SW480 (cell line): ENCODE measurements around the gene TPSAB1.
"Not testable (repeated sequence)": the region's sequence is repeated elsewhere in the genome, so short reads cannot be mapped to it uniquely, and the experiment has no call there.

ENCODE experiments used
- DNase-seq: peaks from one replicate; pipeline ENCODE4 v3.0.0-alpha.2; 2016; ENCODE audit warnings: low spot score

The TPSAB1 gene

GRCh38 chr16:1247903-1248537 is 7.5 kb downstream of the TPSAB1 start:
- DNase-seq = not testable (repeated sequence)

- DNase-seq = not testable (repeated sequence)
Measured at GRCh38 chr16:1249031-1249755, 8.7 kb downstream of the TPSAB1 start.

- not testable (repeated sequence) for DNase-seq
Measured at GRCh38 chr16:1253701-1254364, 13.3 kb downstream of the TPSAB1 start.

GRCh38 chr16:1254821-1255220 is 14.3 kb downstream of the TPSAB1 start:
- not testable (repeated sequence) for DNase-seq

- DNase-seq = not testable (repeated sequence)
Measured at GRCh38 chr16:1255276-1256122, 15.0 kb downstream of the TPSAB1 start, which contains the start of gene TPSD1. Gene TPSD1, plus strand, starts transcription at chr16:1256069. Its CDS starts 212 bp downstream, at chr16:1256281.

- not testable (repeated sequence) for DNase-seq
Measured at GRCh38 chr16:1256296-1256873, 15.9 kb downstream of the TPSAB1 start.

GRCh38 chr16:1256874-1257322 is 16.4 kb downstream of the TPSAB1 start:
- DNase-seq = no peak

GRCh38 chr16:1257561-1258224 is 17.2 kb downstream of the TPSAB1 start:
- DNase-seq = no peak

GRCh38 chr16:1258225-1258600 is 17.7 kb downstream of the TPSAB1 start:
- no peak for DNase-seq

GRCh38 chr16:1258906-1259759 is 18.6 kb downstream of the TPSAB1 start:
- DNase-seq = no peak

- no peak for DNase-seq
Measured at GRCh38 chr16:1259760-1260068, 19.2 kb downstream of the TPSAB1 start.

GRCh38 chr16:1260101-1260680 is 19.7 kb downstream of the TPSAB1 start:
- no peak for DNase-seq

GRCh38 chr16:1261131-1261892 is 20.8 kb downstream of the TPSAB1 start:
- DNase-seq = no peak

GRCh38 chr16:1262210-1262845 is 21.8 kb downstream of the TPSAB1 start:
- no peak for DNase-seq

- DNase-seq = no peak
Measured at GRCh38 chr16:1262846-1263221, 22.3 kb downstream of the TPSAB1 start.

GRCh38 chr16:1263591-1264344 is 23.3 kb downstream of the TPSAB1 start:
- no peak for DNase-seq

GRCh38 chr16:1264345-1265089 is 24.0 kb downstream of the TPSAB1 start:
- no peak for DNase-seq
